HepG2 (cell line): ENCODE measurements around the gene SCN4B. TPM values are rescaled to one million over a fixed set of nuclear protein-coding genes. Genes with fewer than 3 reads are reported as not detected.

ENCODE experiments used
- ATAC-seq: fragments of 200-7000 bp; cut with Tn5 transposase; 3 replicates; pipeline ENCODE4 v1.9.1; 2020; ENCODE audit warnings: mild to moderate bottlenecking, moderate library complexity
- BruUV-seq: library from RNA; stranded (reverse); fragments of 400-500 nt; replicated peaks from 2 replicates; lab custom pipeline; 2021; lab: Mats Ljungman, UMichigan
- CTCF ChIA-PET: fragments of 300-600 bp; formaldehyde crosslinking; extraction: SDS; loops from one replicate; lab custom pipeline; 2021; ENCODE audit warnings: low total read pairs, inconsistent platforms, low intra/inter-chr PET ratio; lab: Yijun Ruan, JAX
- POLR2A ChIA-PET: fragments of 350-600 bp; sonication (Branson Sonifier 250); formaldehyde crosslinking; loops from one replicate; lab custom pipeline; 2020; ENCODE audit warnings: antibody characterized with exemption, inconsistent platforms; lab: Yijun Ruan, JAX
- DNase-seq: peaks from one replicate; pipeline ENCODE4 v3.0.0-alpha.2; 2015; ENCODE audit warnings: low spot score
- FAIRE-seq: peaks from 3 replicates; lab custom pipeline; 2011; peaks lifted over from hg19 to GRCh38; lab: Jason Lieb, UNC
- H2AFZ ChIP-seq: one replicate; pipeline ENCODE4 v1.6.1; 2011; ENCODE audit warnings: low read length, inconsistent platforms
- H3K27ac ChIP-seq: fragments of 300-600 bp; 3 replicates; pipeline ENCODE4 v1.8.0; 2011; ENCODE audit warnings: mixed run types, mild to moderate bottlenecking, mixed read lengths, low read length, inconsistent platforms; ENCODE audit not compliant: insufficient read depth; ENCODE audit errors: extremely low read length
- H3K27me3 ChIP-seq, 2 experiments: fragments of 200-600 bp in 1 of 2; 2 replicates in 1 of 2; 3 replicates in 1 of 2; pipeline versions ENCODE4 v1.6.0 to v1.8.0; 2011; ENCODE audit warnings: low read length in 2 of 2, mild to moderate bottlenecking in 2 of 2, moderate library complexity in 2 of 2, inconsistent platforms in 1 of 2; ENCODE audit not compliant: insufficient read depth in 2 of 2, control insufficient read depth in 1 of 2
- H3K36me3 ChIP-seq, 2 experiments: fragments of 200-600 bp in 1 of 2; replicated peaks in 1 of 2; 2 replicates in 1 of 2; 3 replicates in 1 of 2; pipeline versions ENCODE4 v1.5.1 to v1.8.0; 2011; ENCODE audit warnings: low read length in 2 of 2, inconsistent platforms in 1 of 2; ENCODE audit not compliant: insufficient read depth in 2 of 2, control insufficient read depth in 1 of 2
- H3K4me1 ChIP-seq: 2 replicates; pipeline ENCODE4 v1.5.1; 2012; ENCODE audit warnings: low read length, inconsistent platforms; ENCODE audit not compliant: insufficient read depth
- H3K4me2 ChIP-seq: 2 replicates; pipeline ENCODE4 v1.6.0; 2011; ENCODE audit warnings: low read depth, low read length, inconsistent platforms
- H3K4me3 ChIP-seq, 3 experiments: fragments of 200-600 bp in 1 of 3; sonication (generic), shearing (Covaris generic) in 1 of 3; replicated peaks in 1 of 3; 2 replicates each; pipeline ENCODE4 v1.5.1; 2011 to 2016; ENCODE audit warnings: low read length in 3 of 3, inconsistent platforms in 2 of 3, low read depth in 2 of 3, mild to moderate bottlenecking in 2 of 3, control low read depth in 1 of 3, mixed read lengths in 1 of 3; ENCODE audit not compliant: insufficient read depth in 1 of 3
- H3K79me2 ChIP-seq: one replicate; pipeline ENCODE4 v1.6.1; 2011; ENCODE audit warnings: low read length, inconsistent platforms; ENCODE audit not compliant: insufficient read depth
- H3K9ac ChIP-seq: 2 replicates; pipeline ENCODE4 v1.6.0; 2011; ENCODE audit warnings: mild to moderate bottlenecking, low read depth, low read length, inconsistent platforms; ENCODE audit not compliant: insufficient read depth
- H3K9me3 ChIP-seq: 2 replicates; pipeline ENCODE4 v1.5.1; 2012; ENCODE audit warnings: mild to moderate bottlenecking, low read length
- H4K20me1 ChIP-seq: 2 replicates; pipeline ENCODE4 v1.6.0; 2011; ENCODE audit warnings: inconsistent platforms, mild to moderate bottlenecking, low read length, moderate library complexity; ENCODE audit not compliant: insufficient read depth
- DRAP1 ChIP-seq: IDR thresholded peaks from 2 replicates; pipeline ENCODE4 v1.6.1; 2016; ENCODE audit warnings: missing genetic modification reagents, missing compliant biosample characterization
- ETV6 ChIP-seq: sonication (generic); formaldehyde crosslinking; conservative IDR thresholded peaks from 2 replicates; pipeline ENCODE4 v1.4.0; 2020; ENCODE audit warnings: missing genetic modification reagents
- HNRNPL ChIP-seq: fragments of 200-400 bp; formaldehyde crosslinking; IDR thresholded peaks from 2 replicates; pipeline ENCODE4 v1.6.1; 2017; ENCODE audit warnings: mild to moderate bottlenecking, low read depth, low read length
- IKZF5 ChIP-seq: IDR thresholded peaks from 2 replicates; pipeline ENCODE4 v1.6.1; 2018; ENCODE audit warnings: missing genetic modification reagents, mild to moderate bottlenecking, missing compliant biosample characterization
- ZBTB20 ChIP-seq: sonication (generic); formaldehyde crosslinking; IDR thresholded peaks from 2 replicates; pipeline ENCODE4 v1.8.1; 2023; ENCODE audit warnings: missing genetic modification reagents, low read depth, mild to moderate bottlenecking, borderline replicate concordance
- ZBTB33 ChIP-seq: sonication (generic); formaldehyde crosslinking; IDR thresholded peaks from 2 replicates; pipeline ENCODE4 v1.4.0; 2020; ENCODE audit warnings: missing genetic modification reagents
- ZKSCAN1 ChIP-seq: fragments of 150-350 bp; IDR thresholded peaks from 2 replicates; pipeline ENCODE4 v1.6.1; 2014; ENCODE audit warnings: low read length
- ZNF234 ChIP-seq: sonication (generic); formaldehyde crosslinking; conservative IDR thresholded peaks from 2 replicates; pipeline ENCODE4 v1.5.1; 2020; ENCODE audit warnings: mild to moderate bottlenecking, missing genetic modification reagents
- ZNF253 ChIP-seq: sonication (generic); formaldehyde crosslinking; IDR thresholded peaks from 2 replicates; pipeline ENCODE4 v1.8.0; 2022; ENCODE audit warnings: mild to moderate bottlenecking, missing genetic modification reagents, borderline replicate concordance
- ZNF263 ChIP-seq: sonication (generic); formaldehyde crosslinking; IDR thresholded peaks from 2 replicates; pipeline ENCODE4 v1.4.0; 2020; ENCODE audit warnings: missing genetic modification reagents
- ZNF546 ChIP-seq: sonication (generic); formaldehyde crosslinking; conservative IDR thresholded peaks from 2 replicates; pipeline ENCODE4 v1.8.1; 2023; ENCODE audit warnings: mild to moderate bottlenecking, missing genetic modification reagents
- WGBS: methylation state at CpG from one replicate; pipeline ENCODE4 v1.1.6; 2017; ENCODE audit warnings: low lambda C conversion rate; 5-methylcytosine and 5-hydroxymethylcytosine counted together
- in situ Hi-C: cut with HindIII; loops from 2 replicates; pipeline ENCODE4 v1.10.0; 2017; ENCODE audit warnings: low pct_unique_long_range_greater_than_20kb; ENCODE audit not compliant: extremely low pct_ligation_motif_present
- intact Hi-C: fragments of 100-400 bp; cut with micrococcal nuclease; formaldehyde crosslinking; loops from one replicate; pipeline ENCODE4 v1.10.0; 2022; ENCODE audit not compliant: unreplicated experiment
- polyA plus RNA-seq, 8 experiments: library from polyadenylated mRNA; depleted of rRNA in 3 of 8; stranded (reverse) in 7 of 8; unstranded in 1 of 8; fragments of >200 nt; fragmentation: Illumina TruSeq in 4 of 8; extraction: Trizol in 4 of 8; gene quantifications; 2 replicates each; pipeline versions ENCODE4 v1.2.1 to v1.2.3, GENCODE V29; 2011 to 2016; ENCODE audit warnings: low read depth in 4 of 8, missing spikeins in 1 of 8, mixed read lengths in 1 of 8; ENCODE audit not compliant: insufficient read depth in 1 of 8
- total RNA-seq, 5 experiments: library from RNA; depleted of rRNA; stranded (reverse); fragments of >200 nt; fragmentation: Illumina TruSeq; extraction: Trizol; gene quantifications; 2 replicates each; pipeline ENCODE4 v1.2.3, GENCODE V29; 2016; ENCODE audit warnings: low read depth in 1 of 5

SCN4B gene
- total and polyA plus RNA-seq, 2 of the 13 experiments (the other 11 are each of a cell fraction or from before 2014, with no cell fraction given), result 0.04 to 0.29 TPM

GRCh38 chr11:118109231-118109630, 43.4 kb downstream of the SCN4B start:
- Histone ChIP-seq H3K27me3 (peaks cover 5 to 31% of the 10 kb centered on the region in 2 experiments), H2AFZ (no peak overlapping the region), H3K9me3 (no peaks in the 10 kb centered on the region), H3K4me3 (no peak overlapping the region), H3K9ac (no peak overlapping the region), H3K79me2 (no peaks in the 10 kb centered on the region), H4K20me1 (no peaks in the 10 kb centered on the region), H3K4me1 (peaks cover 10% of the 10 kb centered on the region), H3K4me2 (no peak overlapping the region), H3K27ac (no peak overlapping the region), H3K36me3 (no peaks in the 10 kb centered on the region)
- DNase-seq (no peak), ATAC-seq (no peak), FAIRE-seq (no peak)
- 0% methylated on average over 2 of the region's 2 CpGs for WGBS
- intact Hi-C loops (no loop called here), in situ Hi-C loops (no loop called here)
- ChIA-PET POLR2A (no interaction called here), CTCF (no interaction called here)
- BruUV-seq, result no TSS peak
- TF ChIP-seq ZKSCAN1, result no peak

GRCh38 chr11:118108513-118108912, 44.1 kb downstream of the SCN4B start:
- Histone ChIP-seq H3K9ac (no peak overlapping the region), H3K4me2 (no peak overlapping the region), H3K27me3 (peaks cover 5 to 31% of the 10 kb centered on the region in 2 experiments), H3K27ac (no peak overlapping the region), H3K9me3 (no peaks in the 10 kb centered on the region), H3K79me2 (no peaks in the 10 kb centered on the region), H2AFZ (no peak overlapping the region), H3K36me3 (no peaks in the 10 kb centered on the region), H4K20me1 (no peaks in the 10 kb centered on the region), H3K4me3 (no peak overlapping the region), H3K4me1 (peaks cover 10% of the 10 kb centered on the region)
- ATAC-seq, result no peak
- CTCF ChIA-PET, result no interaction called here
- FAIRE-seq, result no peak
- POLR2A ChIA-PET, result no interaction called here
- intact Hi-C loops (no loop called here), in situ Hi-C loops (no loop called here)
- DNase-seq, result no peak
- WGBS, result 27% methylated on average over 2 of the region's 5 CpGs
- BruUV-seq, result no TSS peak
- TF ChIP-seq HNRNPL (no peak), ETV6 (CRISPR knock-in tag) (no peak), ZKSCAN1 (no peak), ZBTB20 (CRISPR knock-in tag) (no peak), ZNF546 (CRISPR knock-in tag) (no peak), ZNF253 (CRISPR knock-in tag) (no peak), IKZF5 (CRISPR knock-in tag) (no peak), ZBTB33 (CRISPR knock-in tag) (no peak), ZNF234 (CRISPR knock-in tag) (no peak), DRAP1 (CRISPR knock-in tag) (no peak), ZNF263 (CRISPR knock-in tag) (no peak)
